Prostate gland (tissue), 2 donors: Measurements from ENCODE around the gene TRIM67.

Experiments used
- POLR2A ChIP-seq: fragments of 450-650 bp; IDR thresholded peaks from one replicate; pipeline ENCODE4 v1.6.1; 2016; ENCODE audit warnings: antibody characterized with exemption, mild to moderate bottlenecking
- POLR2AphosphoS5 ChIP-seq: sonication (generic); formaldehyde crosslinking; IDR thresholded peaks from one replicate; pipeline ENCODE4 v1.6.1; 2017; ENCODE audit warnings: antibody characterized with exemption
- TF ChIP-seq, protein P1 (sequence below), 4 experiments: fragments of 200-600 bp in 2 of 4; fragments of 450-650 bp in 2 of 4; sonication (generic) in 2 of 4; IDR thresholded peaks; 1 replicate in 3 of 4; 2 replicates in 1 of 4; pipeline ENCODE4 v1.5.1; 2016 to 2019; ENCODE audit warnings: antibody characterized with exemption in 4 of 4, mild to moderate bottlenecking in 2 of 4, moderate library complexity in 2 of 4

GRCh38 chr1:231189683-231190270, 27.9 kb downstream of the TRIM67 start:
- TF ChIP-seq, protein P1, sequence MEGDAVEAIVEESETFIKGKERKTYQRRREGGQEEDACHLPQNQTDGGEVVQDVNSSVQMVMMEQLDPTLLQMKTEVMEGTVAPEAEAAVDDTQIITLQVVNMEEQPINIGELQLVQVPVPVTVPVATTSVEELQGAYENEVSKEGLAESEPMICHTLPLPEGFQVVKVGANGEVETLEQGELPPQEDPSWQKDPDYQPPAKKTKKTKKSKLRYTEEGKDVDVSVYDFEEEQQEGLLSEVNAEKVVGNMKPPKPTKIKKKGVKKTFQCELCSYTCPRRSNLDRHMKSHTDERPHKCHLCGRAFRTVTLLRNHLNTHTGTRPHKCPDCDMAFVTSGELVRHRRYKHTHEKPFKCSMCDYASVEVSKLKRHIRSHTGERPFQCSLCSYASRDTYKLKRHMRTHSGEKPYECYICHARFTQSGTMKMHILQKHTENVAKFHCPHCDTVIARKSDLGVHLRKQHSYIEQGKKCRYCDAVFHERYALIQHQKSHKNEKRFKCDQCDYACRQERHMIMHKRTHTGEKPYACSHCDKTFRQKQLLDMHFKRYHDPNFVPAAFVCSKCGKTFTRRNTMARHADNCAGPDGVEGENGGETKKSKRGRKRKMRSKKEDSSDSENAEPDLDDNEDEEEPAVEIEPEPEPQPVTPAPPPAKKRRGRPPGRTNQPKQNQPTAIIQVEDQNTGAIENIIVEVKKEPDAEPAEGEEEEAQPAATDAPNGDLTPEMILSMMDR (IDR thresholded peaks at IDR 0.05): no peak
- TF ChIP-seq POLR2A (no peak), POLR2AphosphoS5 (no peak)
